NB4 (cell line): ENCODE results near the gene ZNF77.

Source experiments
- POLR2A ChIP-seq: IDR thresholded peaks from 2 replicates; pipeline ENCODE4 v1.6.1; 2011; ENCODE audit warnings: mild to moderate bottlenecking; ENCODE audit not compliant: insufficient read length; ENCODE audit errors: extremely low read depth
- TF ChIP-seq, protein P1 (sequence below): IDR thresholded peaks from one replicate; pipeline ENCODE4 v1.5.1; 2012; ENCODE audit warnings: low read depth, low read length

GRCh38 chr19:2926341-2927031, 18.3 kb downstream of the ZNF77 start:
- TF ChIP-seq, protein P1, sequence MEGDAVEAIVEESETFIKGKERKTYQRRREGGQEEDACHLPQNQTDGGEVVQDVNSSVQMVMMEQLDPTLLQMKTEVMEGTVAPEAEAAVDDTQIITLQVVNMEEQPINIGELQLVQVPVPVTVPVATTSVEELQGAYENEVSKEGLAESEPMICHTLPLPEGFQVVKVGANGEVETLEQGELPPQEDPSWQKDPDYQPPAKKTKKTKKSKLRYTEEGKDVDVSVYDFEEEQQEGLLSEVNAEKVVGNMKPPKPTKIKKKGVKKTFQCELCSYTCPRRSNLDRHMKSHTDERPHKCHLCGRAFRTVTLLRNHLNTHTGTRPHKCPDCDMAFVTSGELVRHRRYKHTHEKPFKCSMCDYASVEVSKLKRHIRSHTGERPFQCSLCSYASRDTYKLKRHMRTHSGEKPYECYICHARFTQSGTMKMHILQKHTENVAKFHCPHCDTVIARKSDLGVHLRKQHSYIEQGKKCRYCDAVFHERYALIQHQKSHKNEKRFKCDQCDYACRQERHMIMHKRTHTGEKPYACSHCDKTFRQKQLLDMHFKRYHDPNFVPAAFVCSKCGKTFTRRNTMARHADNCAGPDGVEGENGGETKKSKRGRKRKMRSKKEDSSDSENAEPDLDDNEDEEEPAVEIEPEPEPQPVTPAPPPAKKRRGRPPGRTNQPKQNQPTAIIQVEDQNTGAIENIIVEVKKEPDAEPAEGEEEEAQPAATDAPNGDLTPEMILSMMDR: no peak
- no peak for TF ChIP-seq POLR2A
